Lower leg skin (tissue), 3 donors: Measurements from ENCODE around the gene VAV2.

ENCODE experiments used
- CTCF ChIP-seq, 3 donors: fragments of 450-650 bp; IDR thresholded peaks; one replicate each; pipeline ENCODE4 v1.5.1; 2016; ENCODE audit warnings: antibody characterized with exemption in 3 of 3, mild to moderate bottlenecking in 3 of 3, moderate library complexity in 2 of 3
- POLR2A ChIP-seq, 2 donors: fragments of 450-650 bp; IDR thresholded peaks; one replicate each; pipeline ENCODE4 v1.6.1; 2016 to 2017; ENCODE audit warnings: antibody characterized with exemption in 2 of 2, mild to moderate bottlenecking in 1 of 2, moderate library complexity in 1 of 2

DNA sequence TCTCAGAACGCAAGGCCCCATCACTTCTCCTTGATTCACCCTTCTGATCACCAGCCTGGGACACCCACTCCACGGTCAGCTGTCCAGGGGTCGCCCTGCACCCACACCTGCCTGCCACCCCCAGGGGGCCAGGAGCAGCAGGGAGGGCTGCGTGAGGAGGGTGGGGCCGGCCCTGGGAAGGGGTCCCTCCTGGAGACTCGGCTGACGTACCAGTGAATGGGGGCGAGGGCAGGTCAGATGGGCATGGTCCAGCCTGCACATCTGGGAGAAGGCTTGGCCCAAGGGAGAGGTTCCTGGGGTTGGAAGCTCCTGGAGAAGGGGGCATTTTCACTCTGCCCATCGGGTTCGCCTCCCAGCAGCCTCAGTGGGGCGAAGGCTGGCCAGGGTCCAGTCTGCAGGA lies 232.2 kb downstream of the VAV2 start:
- TF ChIP-seq CTCF (IDR thresholded peaks at IDR 0.05) (no peak), POLR2A (IDR thresholded peaks at IDR 0.05) (no peak)
